ENCODE measurements around the gene KAZN.
A peak's percentile ranks its signal among the peaks of the same experiment; 100 is the strongest.

The KAZN gene

DNA sequence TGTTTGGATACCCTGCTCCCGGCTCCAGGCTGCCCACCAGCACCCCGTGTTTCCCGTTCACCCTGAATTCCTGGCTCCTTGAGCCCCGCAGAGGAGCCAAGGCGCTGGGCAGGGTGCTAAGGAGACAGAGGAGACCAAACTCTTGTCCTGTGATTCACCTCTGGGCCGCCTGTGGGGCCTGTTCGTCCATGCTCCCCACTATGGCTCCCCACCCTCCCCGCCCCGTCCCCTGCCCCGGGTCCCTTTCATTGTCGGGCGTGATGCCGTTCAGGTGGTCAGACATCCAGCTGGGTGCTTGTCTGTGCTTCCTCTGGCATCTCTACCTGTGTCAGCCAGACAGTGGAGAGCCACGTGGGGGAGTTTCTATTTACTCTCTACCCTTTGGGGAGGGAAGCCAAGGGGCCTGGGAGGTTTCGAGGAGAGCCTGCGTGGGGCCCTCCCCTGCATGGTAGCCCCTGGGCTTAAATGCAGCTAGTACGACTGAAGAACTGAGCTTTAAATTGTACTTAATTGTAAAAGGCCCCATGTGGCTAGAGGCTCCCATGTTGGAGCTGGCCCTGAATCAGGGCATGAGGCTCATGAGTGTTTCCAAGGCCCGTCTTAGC is 333.7 kb downstream of the KAZN start:
- TF ChIP-seq, protein P1, sequence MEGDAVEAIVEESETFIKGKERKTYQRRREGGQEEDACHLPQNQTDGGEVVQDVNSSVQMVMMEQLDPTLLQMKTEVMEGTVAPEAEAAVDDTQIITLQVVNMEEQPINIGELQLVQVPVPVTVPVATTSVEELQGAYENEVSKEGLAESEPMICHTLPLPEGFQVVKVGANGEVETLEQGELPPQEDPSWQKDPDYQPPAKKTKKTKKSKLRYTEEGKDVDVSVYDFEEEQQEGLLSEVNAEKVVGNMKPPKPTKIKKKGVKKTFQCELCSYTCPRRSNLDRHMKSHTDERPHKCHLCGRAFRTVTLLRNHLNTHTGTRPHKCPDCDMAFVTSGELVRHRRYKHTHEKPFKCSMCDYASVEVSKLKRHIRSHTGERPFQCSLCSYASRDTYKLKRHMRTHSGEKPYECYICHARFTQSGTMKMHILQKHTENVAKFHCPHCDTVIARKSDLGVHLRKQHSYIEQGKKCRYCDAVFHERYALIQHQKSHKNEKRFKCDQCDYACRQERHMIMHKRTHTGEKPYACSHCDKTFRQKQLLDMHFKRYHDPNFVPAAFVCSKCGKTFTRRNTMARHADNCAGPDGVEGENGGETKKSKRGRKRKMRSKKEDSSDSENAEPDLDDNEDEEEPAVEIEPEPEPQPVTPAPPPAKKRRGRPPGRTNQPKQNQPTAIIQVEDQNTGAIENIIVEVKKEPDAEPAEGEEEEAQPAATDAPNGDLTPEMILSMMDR (conservative IDR thresholded peaks at IDR 0.05; ENCODE audit: control insufficient read depth, insufficient read depth, low read depth, low read length), result no peak
- DNase-seq (ENCODE audit: low read depth), result no peak

GRCh38 chr1:14934867-14935266 is 336.4 kb downstream of the KAZN start:
- TF ChIP-seq, protein P1 (conservative IDR thresholded peaks at IDR 0.05; ENCODE audit: control insufficient read depth, insufficient read depth, low read depth, low read length), result no peak
- no peak for DNase-seq (ENCODE audit: low read depth)
- no peak overlapping the region for H3K4me3 ChIP-seq (ENCODE audit: control insufficient read depth, low read depth, low read length)

More for the DNA sequence above, 333.7 kb downstream of the KAZN start:
- H3K4me3 ChIP-seq (ENCODE audit: control insufficient read depth, low read depth, low read length), result no peak overlapping the region

- DNase-seq (ENCODE audit: low read depth), result no peak
- TF ChIP-seq, protein P1 (conservative IDR thresholded peaks at IDR 0.05; ENCODE audit: control insufficient read depth, insufficient read depth, low read depth, low read length), result no peak
- H3K4me3 ChIP-seq (ENCODE audit: control insufficient read depth, low read depth, low read length), result no peak overlapping the region
Observed at GRCh38 chr1:14936815-14937214, 338.3 kb downstream of the KAZN start.

GRCh38 chr1:14937288-14937949 is 338.9 kb downstream of the KAZN start:
- TF ChIP-seq, protein P1 (conservative IDR thresholded peaks at IDR 0.05; ENCODE audit: control insufficient read depth, insufficient read depth, low read depth, low read length), result no peak
- H3K4me3 ChIP-seq (ENCODE audit: control insufficient read depth, low read depth, low read length), result no peak overlapping the region
- no peak for DNase-seq (ENCODE audit: low read depth)

DNA sequence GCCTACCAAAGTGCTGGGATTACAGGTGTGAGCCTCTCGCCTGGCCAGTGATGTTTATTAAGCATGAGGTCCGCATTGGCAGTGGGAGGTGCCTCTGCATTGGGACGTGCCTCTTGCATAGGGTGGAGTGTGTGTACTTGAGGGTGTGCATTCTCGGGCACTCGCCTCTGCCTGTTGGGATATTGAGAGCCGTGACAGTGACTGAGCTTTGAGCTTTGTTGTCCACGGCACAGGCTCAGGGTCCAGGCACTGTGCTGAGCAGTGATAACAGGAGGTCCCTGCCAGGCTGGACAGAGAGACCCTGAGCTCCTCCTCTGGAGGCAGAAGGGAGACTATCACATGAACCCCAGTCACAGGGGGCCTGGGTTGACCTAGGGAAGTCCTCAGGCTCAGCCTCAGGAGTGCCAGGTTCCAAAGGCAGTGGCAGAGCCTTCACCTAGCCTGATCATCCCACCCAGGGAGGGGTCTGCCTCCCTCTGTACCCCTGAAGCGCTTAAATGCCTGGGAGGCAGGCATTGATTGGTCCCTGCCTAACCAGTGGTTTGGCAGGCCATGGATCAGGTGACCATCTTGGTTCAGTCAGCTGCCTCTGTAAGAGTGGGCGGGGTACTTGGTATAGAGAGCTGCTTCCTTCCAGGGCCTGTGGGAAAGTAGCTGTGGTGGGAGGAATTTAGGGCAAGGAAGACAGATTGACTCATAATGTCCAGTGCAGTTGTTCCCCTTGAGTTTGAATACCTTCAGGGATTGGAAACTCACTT is 341.2 kb downstream of the KAZN start:
- no peak overlapping the region for H3K4me3 ChIP-seq (ENCODE audit: control insufficient read depth, low read depth, low read length)
- TF ChIP-seq, protein P1 (conservative IDR thresholded peaks at IDR 0.05; ENCODE audit: control insufficient read depth, insufficient read depth, low read depth, low read length), result no peak
- peak; percentile 85 for DNase-seq (ENCODE audit: low read depth)

DNA sequence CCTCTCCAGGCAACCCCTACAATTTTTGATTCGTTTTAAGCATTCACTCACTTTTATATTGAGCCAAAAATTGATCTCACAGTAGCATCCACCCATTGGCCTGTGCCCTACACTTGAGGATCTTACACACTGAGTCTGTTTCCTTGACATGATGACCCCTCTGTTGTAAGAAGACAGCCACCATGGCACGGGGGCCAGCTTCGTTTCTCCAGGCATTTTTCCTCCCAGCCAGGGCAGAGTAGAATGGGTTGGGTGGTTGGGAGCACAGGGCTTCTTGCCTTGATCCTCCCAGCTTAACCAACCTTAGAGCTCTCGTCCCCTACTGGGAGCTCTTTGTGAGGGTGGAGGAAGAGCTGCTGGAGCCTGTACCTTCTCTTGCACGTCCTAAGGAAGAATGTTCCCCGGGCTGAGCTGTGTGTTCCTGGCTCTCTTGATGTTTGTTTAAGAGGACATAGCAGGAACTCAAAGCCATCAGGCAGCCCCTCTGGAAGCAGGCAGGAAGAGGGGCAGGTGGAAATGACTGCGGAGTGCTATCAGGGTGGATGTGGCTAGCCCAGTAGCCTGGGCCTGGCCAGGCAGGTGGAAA is 341.9 kb downstream of the KAZN start:
- no peak for DNase-seq (ENCODE audit: low read depth)
- TF ChIP-seq, protein P1 (conservative IDR thresholded peaks at IDR 0.05; ENCODE audit: control insufficient read depth, insufficient read depth, low read depth, low read length), result no peak
- H3K4me3 ChIP-seq (ENCODE audit: control insufficient read depth, low read depth, low read length), result no peak overlapping the region

All from fibroblast of mammary gland (primary cell).